ENCODE results near the gene MLNR.

DNA sequence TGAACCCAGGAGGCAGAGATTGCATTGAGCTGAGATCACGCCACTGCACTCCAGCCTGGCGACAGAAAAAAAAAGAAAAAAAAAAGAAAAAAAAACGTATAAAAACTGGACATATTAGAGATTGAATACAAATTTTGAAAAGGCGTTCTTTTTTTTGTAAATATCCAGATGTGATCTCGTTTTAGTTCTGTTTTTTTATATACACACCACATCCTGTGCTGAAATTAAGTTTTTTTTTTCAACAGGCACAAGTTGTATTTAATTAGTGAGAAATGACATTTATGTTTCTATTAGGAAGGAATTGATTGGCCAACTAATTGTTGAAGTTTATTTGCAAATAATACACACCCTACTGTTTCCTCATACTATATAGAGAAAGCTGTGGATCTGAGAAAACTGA is 31.2 kb downstream of the MLNR start:
- TF ChIP-seq, protein P1, sequence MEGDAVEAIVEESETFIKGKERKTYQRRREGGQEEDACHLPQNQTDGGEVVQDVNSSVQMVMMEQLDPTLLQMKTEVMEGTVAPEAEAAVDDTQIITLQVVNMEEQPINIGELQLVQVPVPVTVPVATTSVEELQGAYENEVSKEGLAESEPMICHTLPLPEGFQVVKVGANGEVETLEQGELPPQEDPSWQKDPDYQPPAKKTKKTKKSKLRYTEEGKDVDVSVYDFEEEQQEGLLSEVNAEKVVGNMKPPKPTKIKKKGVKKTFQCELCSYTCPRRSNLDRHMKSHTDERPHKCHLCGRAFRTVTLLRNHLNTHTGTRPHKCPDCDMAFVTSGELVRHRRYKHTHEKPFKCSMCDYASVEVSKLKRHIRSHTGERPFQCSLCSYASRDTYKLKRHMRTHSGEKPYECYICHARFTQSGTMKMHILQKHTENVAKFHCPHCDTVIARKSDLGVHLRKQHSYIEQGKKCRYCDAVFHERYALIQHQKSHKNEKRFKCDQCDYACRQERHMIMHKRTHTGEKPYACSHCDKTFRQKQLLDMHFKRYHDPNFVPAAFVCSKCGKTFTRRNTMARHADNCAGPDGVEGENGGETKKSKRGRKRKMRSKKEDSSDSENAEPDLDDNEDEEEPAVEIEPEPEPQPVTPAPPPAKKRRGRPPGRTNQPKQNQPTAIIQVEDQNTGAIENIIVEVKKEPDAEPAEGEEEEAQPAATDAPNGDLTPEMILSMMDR (IDR thresholded peaks at IDR 0.05): no peak
- no peak for TF ChIP-seq POLR2A (IDR thresholded peaks at IDR 0.05)
- TF ChIP-seq POLR2AphosphoS5 (IDR thresholded peaks at IDR 0.05): no peak
